22Rv1 (cell line): ENCODE measurements around the gene VSTM2B.

ENCODE experiments used
- H3K27ac ChIP-seq: fragments of 450-650 bp; 2 replicates; pipeline ENCODE4 v1.5.1; 2017
- CTCF ChIP-seq: fragments of 450-650 bp; IDR thresholded peaks from 2 replicates; pipeline ENCODE4 v1.5.1; 2017; ENCODE audit warnings: mild to moderate bottlenecking
- ZFX ChIP-seq: fragments of 450-650 bp; IDR thresholded peaks from 2 replicates; pipeline ENCODE4 v1.6.1; 2017; ENCODE audit warnings: antibody characterized with exemption, borderline replicate concordance

The VSTM2B gene

GRCh38 chr19:29573486-29573885 lies 47.7 kb downstream of the VSTM2B start:
- H3K27ac ChIP-seq = no peak overlapping the region
- TF ChIP-seq CTCF (no peak), ZFX (no peak)

DNA sequence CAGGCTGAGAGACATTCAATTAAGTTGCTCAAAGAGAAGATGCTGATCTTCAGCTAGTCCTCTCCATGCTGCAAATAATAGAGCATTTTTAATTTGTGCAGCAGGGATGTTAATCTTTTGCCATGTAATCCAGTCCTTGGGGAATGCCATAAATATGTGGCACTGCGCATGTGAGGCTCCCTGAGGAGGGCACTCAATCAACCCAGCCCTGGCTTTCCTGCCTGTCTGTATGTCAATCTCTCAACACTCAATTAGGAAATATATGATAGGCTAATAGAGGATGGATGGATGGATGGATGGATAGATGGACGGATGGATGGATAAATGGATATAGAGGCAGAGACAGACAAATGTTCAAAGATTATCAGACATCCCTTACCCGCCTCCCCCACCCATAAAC lies 48.7 kb downstream of the VSTM2B start:
- TF ChIP-seq CTCF (no peak), ZFX (no peak)
- no peak overlapping the region for H3K27ac ChIP-seq

- H3K27ac ChIP-seq = no peak overlapping the region
- TF ChIP-seq CTCF = no peak
- no peak for TF ChIP-seq ZFX
These were observed 50.3 kb downstream of the VSTM2B start for GRCh38 chr19:29576046-29576606.

GRCh38 chr19:29576761-29577648 lies 51.2 kb downstream of the VSTM2B start:
- H3K27ac ChIP-seq = no peak overlapping the region

GRCh38 chr19:29577649-29577963 lies 51.8 kb downstream of the VSTM2B start:
- no peak overlapping the region for H3K27ac ChIP-seq

More at GRCh38 chr19:29576761-29577648, 51.2 kb downstream of the VSTM2B start:
- TF ChIP-seq ZFX (no peak), CTCF (no peak)

GRCh38 chr19:29578349-29578748 lies 52.6 kb downstream of the VSTM2B start:
- TF ChIP-seq CTCF (no peak), ZFX (no peak)
- H3K27ac ChIP-seq = no peak overlapping the region

More at GRCh38 chr19:29577649-29577963, 51.8 kb downstream of the VSTM2B start:
- no peak for TF ChIP-seq ZFX
- TF ChIP-seq CTCF = no peak

DNA sequence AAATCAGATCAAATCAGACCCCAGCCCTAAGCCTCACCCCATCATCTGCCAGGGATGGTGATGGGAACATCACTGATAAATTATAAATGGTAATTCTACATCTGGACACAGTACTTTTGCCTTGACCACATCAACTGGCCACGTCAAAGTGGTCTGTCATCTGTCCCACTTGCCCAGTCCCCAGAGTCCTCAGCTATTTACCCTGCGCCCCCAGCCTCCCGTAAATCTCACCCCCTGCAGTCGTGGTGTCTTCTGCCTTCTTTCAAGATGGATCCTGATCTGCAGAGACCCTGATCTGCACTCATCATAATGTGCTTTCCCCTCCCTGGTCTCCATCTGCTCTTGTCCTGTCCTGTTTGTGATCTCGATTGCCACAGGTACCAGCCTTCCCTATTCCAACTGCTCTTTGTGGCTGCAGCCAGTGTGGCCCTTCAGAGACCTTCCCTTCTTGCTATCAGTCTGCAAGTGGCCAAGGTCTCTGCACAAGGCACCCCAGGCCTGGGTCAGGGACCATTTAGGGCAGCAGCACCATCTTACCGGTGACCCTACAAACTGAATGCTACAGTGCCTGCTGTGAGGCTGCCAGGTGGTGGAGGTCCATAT lies 53.6 kb downstream of the VSTM2B start:
- TF ChIP-seq CTCF = no peak
- no peak for TF ChIP-seq ZFX
- no peak overlapping the region for H3K27ac ChIP-seq
